Measurements from ENCODE around the gene CNTN5.

DNA sequence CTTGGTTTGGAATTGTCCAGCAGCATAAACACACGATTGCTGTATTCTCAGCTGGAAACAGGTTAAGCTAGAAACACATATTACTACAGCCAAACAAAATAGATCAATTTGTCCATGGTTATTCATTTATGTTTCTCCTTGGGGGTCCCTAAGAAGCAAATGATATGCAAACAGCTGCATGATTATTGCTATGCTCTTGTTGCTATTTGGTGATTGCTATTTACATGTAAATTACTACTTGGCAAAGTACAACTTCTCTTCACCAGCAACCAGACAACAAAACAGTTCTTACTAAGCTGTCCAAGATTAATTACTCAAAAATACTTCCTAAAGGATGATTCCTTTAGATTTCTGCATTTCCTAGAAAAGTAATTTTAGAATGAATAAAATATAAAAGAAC is 1098.4 kb downstream of the CNTN5 start:
- TF ChIP-seq ZFP3 (CRISPR knock-in tag; IDR thresholded peaks at IDR 0.05) = no peak
- TF ChIP-seq ARNTL (CRISPR knock-in tag; IDR thresholded peaks at IDR 0.05; ENCODE audit: borderline replicate concordance, low read depth) = no peak
- TF ChIP-seq TCF4 (CRISPR knock-in tag; IDR thresholded peaks at IDR 0.05; ENCODE audit: borderline replicate concordance) = no peak
- TF ChIP-seq RARB (CRISPR knock-in tag; IDR thresholded peaks at IDR 0.05) = no peak
- no peak for TF ChIP-seq OSR1 (CRISPR knock-in tag; IDR thresholded peaks at IDR 0.05)
- no peak for TF ChIP-seq ZC3H10 (CRISPR knock-in tag; IDR thresholded peaks at IDR 0.05)
- TF ChIP-seq, protein P1, sequence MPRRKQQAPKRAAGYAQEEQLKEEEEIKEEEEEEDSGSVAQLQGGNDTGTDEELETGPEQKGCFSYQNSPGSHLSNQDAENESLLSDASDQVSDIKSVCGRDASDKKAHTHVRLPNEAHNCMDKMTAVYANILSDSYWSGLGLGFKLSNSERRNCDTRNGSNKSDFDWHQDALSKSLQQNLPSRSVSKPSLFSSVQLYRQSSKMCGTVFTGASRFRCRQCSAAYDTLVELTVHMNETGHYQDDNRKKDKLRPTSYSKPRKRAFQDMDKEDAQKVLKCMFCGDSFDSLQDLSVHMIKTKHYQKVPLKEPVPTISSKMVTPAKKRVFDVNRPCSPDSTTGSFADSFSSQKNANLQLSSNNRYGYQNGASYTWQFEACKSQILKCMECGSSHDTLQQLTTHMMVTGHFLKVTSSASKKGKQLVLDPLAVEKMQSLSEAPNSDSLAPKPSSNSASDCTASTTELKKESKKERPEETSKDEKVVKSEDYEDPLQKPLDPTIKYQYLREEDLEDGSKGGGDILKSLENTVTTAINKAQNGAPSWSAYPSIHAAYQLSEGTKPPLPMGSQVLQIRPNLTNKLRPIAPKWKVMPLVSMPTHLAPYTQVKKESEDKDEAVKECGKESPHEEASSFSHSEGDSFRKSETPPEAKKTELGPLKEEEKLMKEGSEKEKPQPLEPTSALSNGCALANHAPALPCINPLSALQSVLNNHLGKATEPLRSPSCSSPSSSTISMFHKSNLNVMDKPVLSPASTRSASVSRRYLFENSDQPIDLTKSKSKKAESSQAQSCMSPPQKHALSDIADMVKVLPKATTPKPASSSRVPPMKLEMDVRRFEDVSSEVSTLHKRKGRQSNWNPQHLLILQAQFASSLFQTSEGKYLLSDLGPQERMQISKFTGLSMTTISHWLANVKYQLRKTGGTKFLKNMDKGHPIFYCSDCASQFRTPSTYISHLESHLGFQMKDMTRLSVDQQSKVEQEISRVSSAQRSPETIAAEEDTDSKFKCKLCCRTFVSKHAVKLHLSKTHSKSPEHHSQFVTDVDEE (CRISPR knock-in tag; IDR thresholded peaks at IDR 0.05) = no peak
- TF ChIP-seq ZNF565 (CRISPR knock-in tag; conservative IDR thresholded peaks at IDR 0.05; ENCODE audit: low read depth) = no peak
- no peak for TF ChIP-seq GLIS3 (CRISPR knock-in tag; IDR thresholded peaks at IDR 0.05)
- TF ChIP-seq ZFP30 (CRISPR knock-in tag; IDR thresholded peaks at IDR 0.05) = no peak
- TF ChIP-seq ZNF8 (CRISPR knock-in tag; IDR thresholded peaks at IDR 0.05) = no peak
- TF ChIP-seq TOX (CRISPR knock-in tag; IDR thresholded peaks at IDR 0.05; ENCODE audit: borderline replicate concordance) = no peak
- TF ChIP-seq, protein P2, sequence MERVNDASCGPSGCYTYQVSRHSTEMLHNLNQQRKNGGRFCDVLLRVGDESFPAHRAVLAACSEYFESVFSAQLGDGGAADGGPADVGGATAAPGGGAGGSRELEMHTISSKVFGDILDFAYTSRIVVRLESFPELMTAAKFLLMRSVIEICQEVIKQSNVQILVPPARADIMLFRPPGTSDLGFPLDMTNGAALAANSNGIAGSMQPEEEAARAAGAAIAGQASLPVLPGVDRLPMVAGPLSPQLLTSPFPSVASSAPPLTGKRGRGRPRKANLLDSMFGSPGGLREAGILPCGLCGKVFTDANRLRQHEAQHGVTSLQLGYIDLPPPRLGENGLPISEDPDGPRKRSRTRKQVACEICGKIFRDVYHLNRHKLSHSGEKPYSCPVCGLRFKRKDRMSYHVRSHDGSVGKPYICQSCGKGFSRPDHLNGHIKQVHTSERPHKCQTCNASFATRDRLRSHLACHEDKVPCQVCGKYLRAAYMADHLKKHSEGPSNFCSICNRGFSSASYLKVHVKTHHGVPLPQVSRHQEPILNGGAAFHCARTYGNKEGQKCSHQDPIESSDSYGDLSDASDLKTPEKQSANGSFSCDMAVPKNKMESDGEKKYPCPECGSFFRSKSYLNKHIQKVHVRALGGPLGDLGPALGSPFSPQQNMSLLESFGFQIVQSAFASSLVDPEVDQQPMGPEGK (CRISPR knock-in tag; IDR thresholded peaks at IDR 0.05; ENCODE audit: borderline replicate concordance) = no peak

All from SK-N-SH treated with all-trans-retinoic acid at 6 μM for 48 hours (cell line).